ENCODE data around the gene ANXA4. TPM values are rescaled to one million over a fixed set of nuclear protein-coding genes. Genes with fewer than 3 reads are reported as not detected.

The ANXA4 gene
- total and polyA plus RNA-seq, 2 of the 13 experiments (the other 11 are each of a cell fraction or from before 2014, with no cell fraction given) = 155 to 168 TPM

- TF ChIP-seq ZNF281 (CRISPR knock-in tag; IDR thresholded peaks at IDR 0.05; ENCODE audit: borderline replicate concordance) (peak; percentile 68; the same call in 1 of the 2 replicates), PTBP1 (IDR thresholded peaks at IDR 0.05; ENCODE audit: low read depth, low read length, poor library complexity, severe bottlenecking) (no peak), NFE2L2 (IDR thresholded peaks at IDR 0.05; ENCODE audit: low read length) (no peak), ZNF557 (CRISPR knock-in tag; IDR thresholded peaks at IDR 0.05) (no peak), PHF5A (CRISPR knock-in tag; IDR thresholded peaks at IDR 0.05; ENCODE audit: low read depth, unreplicated experiment) (peak; percentile 51), REPIN1 (CRISPR knock-in tag; IDR thresholded peaks at IDR 0.05; ENCODE audit: borderline replicate concordance, low read depth) (peak; percentile 97), TAF15 (IDR thresholded peaks at IDR 0.05; ENCODE audit: low read depth, low read length, poor library complexity, severe bottlenecking) (peak; percentile 87), IKZF4 (CRISPR knock-in tag; IDR thresholded peaks at IDR 0.05; ENCODE audit: borderline replicate concordance, low read depth, not compliant biosample characterization) (peak; percentile 73), SKI (IDR thresholded peaks at IDR 0.05; ENCODE audit: partially characterized antibody) (peak; percentile 60), ZNF24 (IDR thresholded peaks at IDR 0.05) (0 out of 2 replicates have a peak, but pooled peaks have one; percentile 4)
- TF ChIP-seq, protein P1, sequence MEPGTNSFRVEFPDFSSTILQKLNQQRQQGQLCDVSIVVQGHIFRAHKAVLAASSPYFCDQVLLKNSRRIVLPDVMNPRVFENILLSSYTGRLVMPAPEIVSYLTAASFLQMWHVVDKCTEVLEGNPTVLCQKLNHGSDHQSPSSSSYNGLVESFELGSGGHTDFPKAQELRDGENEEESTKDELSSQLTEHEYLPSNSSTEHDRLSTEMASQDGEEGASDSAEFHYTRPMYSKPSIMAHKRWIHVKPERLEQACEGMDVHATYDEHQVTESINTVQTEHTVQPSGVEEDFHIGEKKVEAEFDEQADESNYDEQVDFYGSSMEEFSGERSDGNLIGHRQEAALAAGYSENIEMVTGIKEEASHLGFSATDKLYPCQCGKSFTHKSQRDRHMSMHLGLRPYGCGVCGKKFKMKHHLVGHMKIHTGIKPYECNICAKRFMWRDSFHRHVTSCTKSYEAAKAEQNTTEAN (CRISPR knock-in tag; conservative IDR thresholded peaks at IDR 0.05) = peak; percentile 90
These were observed 87.5 kb downstream of the ANXA4 start, which contains the start of gene GMCL1 (continued) for GRCh38 chr2:69829256-69830044.

All from HepG2 (cell line).